ENCODE results near the gene PHOX2B. TPM values are rescaled to one million over a fixed set of nuclear protein-coding genes. Genes with fewer than 3 reads are reported as not detected.

PHOX2B gene
- total and polyA plus RNA-seq, 2 of the 8 experiments (the other 6 are each of a cell fraction or from before 2014, with no cell fraction given) = not detected

DNA sequence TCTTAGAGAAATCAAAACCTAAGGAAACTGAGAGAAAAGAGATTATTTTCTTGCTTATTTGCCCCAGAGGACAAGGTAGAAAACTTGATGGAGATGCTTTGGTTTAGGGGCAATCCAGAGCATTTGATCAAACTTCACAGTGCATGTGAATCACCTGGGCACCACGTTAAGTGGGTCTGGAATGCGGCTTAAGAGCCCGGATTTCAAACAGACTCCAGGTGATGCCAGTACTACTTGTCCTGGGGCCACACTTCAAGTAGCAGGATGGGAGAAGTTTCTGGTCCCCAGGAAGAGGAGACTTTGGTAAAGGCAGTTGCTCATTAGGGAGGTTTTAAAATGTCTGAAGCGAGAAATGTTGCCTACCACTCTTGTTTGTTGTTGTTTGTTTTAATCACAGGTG, 51.8 kb downstream of the PHOX2B start:
- no peaks in the 10 kb centered on the region for H3K79me1 ChIP-seq (ENCODE audit: low read depth, low read length)
- no peak overlapping the region for H2BK15ac ChIP-seq (ENCODE audit: low read length)
- TF ChIP-seq GTF2F1 (IDR thresholded peaks at IDR 0.05; ENCODE audit: borderline replicate concordance, low read depth, low read length) = no peak
- TF ChIP-seq, protein P1, sequence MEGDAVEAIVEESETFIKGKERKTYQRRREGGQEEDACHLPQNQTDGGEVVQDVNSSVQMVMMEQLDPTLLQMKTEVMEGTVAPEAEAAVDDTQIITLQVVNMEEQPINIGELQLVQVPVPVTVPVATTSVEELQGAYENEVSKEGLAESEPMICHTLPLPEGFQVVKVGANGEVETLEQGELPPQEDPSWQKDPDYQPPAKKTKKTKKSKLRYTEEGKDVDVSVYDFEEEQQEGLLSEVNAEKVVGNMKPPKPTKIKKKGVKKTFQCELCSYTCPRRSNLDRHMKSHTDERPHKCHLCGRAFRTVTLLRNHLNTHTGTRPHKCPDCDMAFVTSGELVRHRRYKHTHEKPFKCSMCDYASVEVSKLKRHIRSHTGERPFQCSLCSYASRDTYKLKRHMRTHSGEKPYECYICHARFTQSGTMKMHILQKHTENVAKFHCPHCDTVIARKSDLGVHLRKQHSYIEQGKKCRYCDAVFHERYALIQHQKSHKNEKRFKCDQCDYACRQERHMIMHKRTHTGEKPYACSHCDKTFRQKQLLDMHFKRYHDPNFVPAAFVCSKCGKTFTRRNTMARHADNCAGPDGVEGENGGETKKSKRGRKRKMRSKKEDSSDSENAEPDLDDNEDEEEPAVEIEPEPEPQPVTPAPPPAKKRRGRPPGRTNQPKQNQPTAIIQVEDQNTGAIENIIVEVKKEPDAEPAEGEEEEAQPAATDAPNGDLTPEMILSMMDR (IDR thresholded peaks at IDR 0.05; ENCODE audit: control extremely low read depth in 1 of 3, insufficient read depth in 1 of 3, low read depth in 1 of 3, low read length in 3 of 3) = no peak
- TF ChIP-seq JUN (IDR thresholded peaks at IDR 0.05; ENCODE audit: low read depth, low read length) = no peak
- H3K23ac ChIP-seq (ENCODE audit: insufficient read length) = no peak overlapping the region
- no peak overlapping the region for H3K27ac ChIP-seq (ENCODE audit: low read depth, low read length)
- no peak overlapping the region for H2BK12ac ChIP-seq (ENCODE audit: low read depth, low read length)
- no peak for DNase-seq (ENCODE audit: low read depth in 1 of 2, low spot score in 2 of 2)
- no peak overlapping the region for H3K4ac ChIP-seq (replicated peaks; ENCODE audit: insufficient read length, low read depth, low read length)
- no peaks in the 10 kb centered on the region for H3K9me3 ChIP-seq (ENCODE audit: insufficient read depth in 2 of 2, low read depth in 1 of 2, low read length in 1 of 2)
- no peak overlapping the region for H3K14ac ChIP-seq (ENCODE audit: insufficient read length)
- no peak overlapping the region for H3K56ac ChIP-seq (replicated peaks; ENCODE audit: insufficient read length, low read depth, low read length)
- no peak overlapping the region for H3K9ac ChIP-seq (replicated peaks in 1 of 4; ENCODE audit: extremely low read depth in 1 of 4, low read depth in 3 of 4, low read length in 3 of 4)
- H3K4me1 ChIP-seq (replicated peaks in 1 of 4; ENCODE audit: control insufficient read depth in 3 of 4, insufficient read depth in 4 of 4, low read length in 3 of 4) = no peaks in the 10 kb centered on the region
- H2AFZ ChIP-seq (ENCODE audit: low read length) = no peak overlapping the region
- no peak overlapping the region for H3K18ac ChIP-seq (ENCODE audit: extremely low read depth, low read length)
- no peaks in the 10 kb centered on the region for H3K79me2 ChIP-seq (ENCODE audit: control insufficient read depth in 1 of 2, insufficient read depth in 2 of 2, low read length in 2 of 2)
- no peak overlapping the region for H3K4me3 ChIP-seq (ENCODE audit: extremely low read depth in 1 of 4, insufficient read depth in 2 of 4, low read depth in 3 of 4, low read length in 4 of 4)
- no peaks in the 10 kb centered on the region for H3K27me3 ChIP-seq (replicated peaks in 1 of 4; ENCODE audit: control insufficient read depth in 3 of 4, extremely low read depth in 1 of 4, insufficient read depth in 3 of 4, low read length in 3 of 4)
- H2BK20ac ChIP-seq (ENCODE audit: low read length) = no peak overlapping the region
- no peak overlapping the region for H2BK120ac ChIP-seq (replicated peaks; ENCODE audit: low read depth, low read length)
- FAIRE-seq = no peak
- H2AK5ac ChIP-seq (ENCODE audit: low read depth, low read length) = no peak overlapping the region
- CTCF ChIA-PET (ENCODE audit: partially characterized antibody) = interaction anchor here (0.6 to 1.7 kb wide), 4 partner anchors 35 to 387 kb away, joined by 3 to 14 read pairs (median 4); no protein-coding TSS in a partner anchor
- no peaks in the 10 kb centered on the region for H3K23me2 ChIP-seq (ENCODE audit: low read depth, low read length)
- no peaks in the 10 kb centered on the region for H4K20me1 ChIP-seq (replicated peaks in 1 of 2; ENCODE audit: control insufficient read depth in 1 of 2, insufficient read depth in 2 of 2, low read length in 2 of 2)
- H2BK5ac ChIP-seq (ENCODE audit: low read depth, low read length) = no peak overlapping the region
- no peak overlapping the region for H4K91ac ChIP-seq (replicated peaks; ENCODE audit: insufficient read length, low read length)
- no peak overlapping the region for H4K5ac ChIP-seq (ENCODE audit: insufficient read length, low read depth, low read length)
- 81% methylated on average over 4 of the region's 4 CpGs; no CpG with 5 or more reads in 1 of the 2 experiments for WGBS, 2 experiments (ENCODE audit: extremely low coverage in 1 of 2, insufficient coverage in 1 of 2, insufficient read length in 1 of 2, insufficient replicate concordance in 2 of 2, low coverage in 1 of 2, low lambda C conversion rate in 2 of 2, missing lambda C conversion rate in 1 of 2)
- no peak overlapping the region for H4K8ac ChIP-seq (ENCODE audit: extremely low read depth, insufficient read depth, low read length)
- H3K36me3 ChIP-seq (ENCODE audit: control insufficient read depth in 2 of 4, insufficient read depth in 4 of 4, low read length in 3 of 4) = no peaks in the 10 kb centered on the region
- POLR2A ChIA-PET (ENCODE audit: partially characterized antibody) = no interaction called here
- no peak overlapping the region for H3K4me2 ChIP-seq (ENCODE audit: insufficient read depth in 1 of 2, low read depth in 2 of 2, low read length in 2 of 2)
